Limb (tissue), 2 donors: ENCODE results near the gene GNAL.
"Not testable (repeated sequence)": the region's sequence is repeated elsewhere in the genome, so short reads cannot be mapped to it uniquely, and the experiment has no call there.

Experiments used
- DNase-seq, 2 donors: peaks; one replicate each; pipeline ENCODE4 v3.0.0-alpha.2; 2016; ENCODE audit errors: extremely low spot score in 2 of 2

GNAL gene

GRCh38 chr18:11906926-11907874 lies 218.1 kb downstream of the GNAL start:
- DNase-seq: no peak

DNA sequence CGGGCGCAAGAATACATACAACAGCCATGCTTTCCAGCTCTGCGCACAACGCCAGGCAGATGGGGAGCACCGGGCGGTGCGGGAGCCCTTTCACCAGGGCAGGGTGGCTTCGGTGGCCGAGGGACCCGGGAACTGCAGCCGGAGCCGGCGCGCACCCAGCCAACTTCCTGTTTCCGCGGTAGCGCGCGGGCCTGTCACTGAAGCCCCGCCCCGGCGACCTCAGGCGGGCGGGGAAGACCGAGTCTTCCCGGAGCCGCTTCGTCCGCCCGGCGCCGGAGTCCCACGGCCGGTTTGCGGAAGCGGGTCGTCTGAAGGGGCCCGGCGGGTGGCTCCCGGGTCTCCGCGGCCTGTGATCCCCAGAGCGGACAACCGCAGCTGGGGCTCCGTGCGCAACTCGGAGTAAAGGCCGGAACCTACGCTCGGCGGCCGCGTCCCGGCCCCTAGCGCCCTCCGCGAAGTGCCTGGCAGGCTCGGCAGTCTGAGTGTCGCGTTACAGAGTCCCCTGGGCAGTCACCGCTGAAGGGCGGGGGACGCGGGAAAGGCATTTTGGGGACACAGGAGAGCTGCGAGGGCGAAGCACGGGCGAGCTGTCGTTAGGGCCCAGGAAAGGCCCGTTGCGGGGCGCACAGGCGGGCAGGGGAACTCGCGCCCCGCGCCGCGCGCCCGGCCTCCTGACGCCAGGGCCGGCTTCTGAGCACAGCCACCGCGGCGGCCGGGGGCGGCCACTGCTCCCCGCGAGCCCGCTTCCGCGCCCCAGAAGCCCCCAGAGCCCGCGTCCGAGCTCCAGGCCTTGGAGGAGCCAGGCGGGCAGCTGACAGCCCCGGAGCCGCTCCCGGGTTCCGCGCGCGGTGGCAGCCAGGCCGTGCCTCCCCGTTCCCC lies 219.4 kb downstream of the GNAL start, which contains the start of gene MPPE1:
Gene MPPE1, minus strand, starts transcription at position 136 of the 879 bp plus-strand sequence. CDS start 11,053 bp downstream, outside the sequence.
- peak; percentile 91 for DNase-seq

DNA sequence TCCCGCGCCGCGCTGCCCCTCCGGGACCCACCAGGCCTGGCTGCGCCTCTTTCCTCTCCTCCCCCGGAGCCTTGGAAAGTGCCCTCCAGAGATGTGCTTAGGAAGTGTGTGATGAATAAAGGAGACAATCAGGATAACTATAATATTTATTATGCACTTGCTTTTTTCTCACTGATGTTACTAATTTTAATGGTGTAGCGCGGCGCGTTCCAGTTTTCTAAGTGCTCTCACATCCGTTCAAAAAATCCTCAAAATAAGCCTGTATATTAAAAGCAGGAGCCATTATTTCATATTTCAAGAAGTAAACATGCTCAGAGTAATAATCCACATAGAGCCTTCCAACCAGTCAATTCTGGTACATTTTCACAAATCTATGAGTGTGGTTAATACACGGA lies 220.0 kb downstream of the GNAL start:
- peak in 1 of 2 donors; percentile 16 for DNase-seq

GRCh38 chr18:11909591-11910026 lies 220.5 kb downstream of the GNAL start:
- no peak for DNase-seq

DNA sequence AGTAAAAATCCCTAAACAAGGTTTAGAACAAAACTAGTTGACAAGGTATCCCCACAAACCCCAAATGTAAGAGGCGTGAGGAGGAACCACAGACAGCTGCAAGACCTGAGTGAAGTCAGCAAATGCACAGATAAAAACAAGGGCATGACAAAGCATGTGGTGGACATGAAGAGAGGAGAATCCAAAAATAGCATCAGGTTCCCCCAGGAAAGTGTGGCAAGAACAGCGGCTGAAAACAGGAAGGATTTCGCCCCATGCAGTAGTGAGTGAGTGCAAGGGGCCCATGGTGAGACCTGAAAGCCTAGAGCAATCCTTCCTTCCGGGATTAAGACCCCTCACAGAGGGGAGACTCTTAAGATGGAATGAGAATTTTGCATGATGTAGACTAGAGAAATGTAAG lies 227.8 kb downstream of the GNAL start:
- not testable (repeated sequence) for DNase-seq

DNA sequence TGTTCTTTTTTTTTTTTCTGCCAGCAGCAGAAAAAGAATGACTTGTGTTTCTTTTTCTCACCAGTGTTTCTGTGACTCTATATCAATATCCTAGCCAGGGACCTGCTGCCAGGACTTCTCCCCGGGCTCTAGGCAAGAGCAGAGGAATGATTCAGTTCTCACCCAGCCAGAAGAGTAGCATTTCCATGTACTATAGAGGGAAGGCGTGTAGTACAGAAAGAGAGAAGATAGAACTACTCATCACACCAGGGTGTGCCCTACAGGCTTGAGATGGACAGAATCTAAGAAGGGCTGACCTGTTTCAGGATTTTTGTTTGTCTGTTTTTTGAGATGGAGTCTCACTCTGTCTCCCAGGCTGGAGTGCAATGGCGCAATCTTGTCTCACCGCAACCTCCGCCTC lies 230.5 kb downstream of the GNAL start:
- not testable (repeated sequence) for DNase-seq

DNA sequence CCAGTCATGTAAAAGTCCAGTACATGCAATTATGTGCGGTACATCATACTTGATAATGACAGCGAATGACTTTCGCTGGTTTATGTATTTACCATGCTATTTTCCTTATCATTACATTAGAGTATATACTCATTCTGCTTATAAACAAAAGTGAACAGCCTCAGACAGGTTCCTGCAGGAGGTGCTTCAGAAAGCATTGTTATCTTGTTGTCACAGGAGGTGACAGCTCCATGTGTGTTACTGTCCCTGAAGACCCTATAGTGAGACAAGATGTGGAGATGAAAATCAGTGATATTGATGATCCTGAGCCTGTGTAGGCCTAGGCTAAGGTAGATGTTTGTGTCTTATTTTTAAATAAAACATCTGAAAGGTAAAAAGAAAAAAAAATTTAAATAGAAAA lies 234.4 kb downstream of the GNAL start:
- DNase-seq: no peak

- no peak for DNase-seq
These were observed 236.9 kb downstream of the GNAL start for GRCh38 chr18:11925800-11926481.

DNA sequence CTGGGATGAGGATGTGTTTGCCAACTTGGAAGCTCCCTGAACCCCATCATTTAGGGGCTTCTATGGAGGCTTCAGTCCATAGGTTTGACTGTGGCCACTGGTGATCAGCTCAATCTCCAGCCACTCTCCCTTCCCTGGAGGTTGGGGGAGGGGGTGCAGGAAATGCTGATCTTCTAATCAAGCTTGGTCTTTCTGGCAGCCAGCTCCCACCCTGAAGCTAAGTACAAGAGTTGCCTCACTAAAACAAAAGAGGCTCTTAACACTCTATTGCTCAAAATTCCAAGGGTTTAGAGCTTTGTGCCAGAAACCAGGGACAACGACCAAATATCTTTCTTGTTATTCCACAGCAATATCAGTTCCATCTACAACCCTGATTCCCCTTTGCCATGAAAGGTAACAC lies 238.4 kb downstream of the GNAL start:
- no peak for DNase-seq

GRCh38 chr18:11932393-11932792 lies 243.3 kb downstream of the GNAL start:
- DNase-seq: no peak
